Esophagus squamous epithelium (tissue), 5 donors: Measurements from ENCODE around the gene PACS2. TPM values are rescaled to one million over a fixed set of nuclear protein-coding genes. Genes with fewer than 3 reads are reported as not detected.

ENCODE experiments used
- DNase-seq: peaks from one replicate; lab custom pipeline; 2025; lab: John Stamatoyannopoulos, UW
- H3K27ac ChIP-seq, 4 donors: fragments of 200-600 bp; sonication (generic); one replicate each; pipeline ENCODE4 v1.5.1; 2016 to 2019; ENCODE audit warnings: mild to moderate bottlenecking in 1 of 4
- H3K27me3 ChIP-seq, 4 donors: fragments of 200-600 bp; sonication (generic); 1 replicate in 3 of 4; 2 replicates in 1 of 4; pipeline versions ENCODE4 v1.5.1 to v1.6.0; 2017 to 2021; ENCODE audit warnings: antibody characterized with exemption in 1 of 4
- H3K36me3 ChIP-seq, 3 donors: fragments of 200-600 bp; sonication (generic); one replicate each; pipeline ENCODE4 v1.5.1; 2016 to 2019
- H3K4me1 ChIP-seq, 3 donors: fragments of 200-600 bp; sonication (generic); one replicate each; pipeline ENCODE4 v1.5.1; 2017 to 2019
- H3K4me3 ChIP-seq, 4 donors: fragments of 200-600 bp; sonication (generic); 1 replicate in 3 of 4; 2 replicates in 1 of 4; pipeline ENCODE4 v1.5.1; 2016 to 2019; ENCODE audit warnings: mild to moderate bottlenecking in 2 of 4, moderate library complexity in 1 of 4
- H3K9me3 ChIP-seq, 3 donors: fragments of 200-600 bp; sonication (generic); one replicate each; pipeline ENCODE4 v1.5.1; 2016 to 2019
- POLR2A ChIP-seq, 4 donors: fragments of 450-650 bp; IDR thresholded peaks; one replicate each; pipeline ENCODE4 v1.6.1; 2017; ENCODE audit warnings: antibody characterized with exemption in 4 of 4, mild to moderate bottlenecking in 4 of 4, moderate library complexity in 3 of 4
- WGBS, 2 donors: methylation state at CpG; one replicate each; pipeline ENCODE4 v1.1.5; 2018; 5-methylcytosine and 5-hydroxymethylcytosine counted together
- intact Hi-C: fragments of 100-400 bp; cut with DNase I; formaldehyde crosslinking; loops from one replicate; pipeline ENCODE4 v1.15.0; 2022
- total RNA-seq, 4 donors: library from RNA; depleted of rRNA; stranded (reverse); fragments of >200 nt; gene quantifications; one replicate each; pipeline ENCODE4 v1.1.0, GENCODE V29; 2016
- TF ChIP-seq, protein P1 (sequence below), 6 experiments: fragments of 450-650 bp in 4 of 6; fragments of 200-600 bp in 2 of 6; sonication (generic) in 2 of 6; IDR thresholded peaks; one replicate each; pipeline ENCODE4 v1.5.1; 2016 to 2019; ENCODE audit warnings: antibody characterized with exemption in 6 of 6, mild to moderate bottlenecking in 4 of 6, moderate library complexity in 4 of 6
- donor health status: DM: yes; HTN: yes; CAD: no.

PACS2 gene
- total RNA-seq, 4 donors from 2014 or later: 20.2 to 42.3 (median 30.9) TPM

DNA sequence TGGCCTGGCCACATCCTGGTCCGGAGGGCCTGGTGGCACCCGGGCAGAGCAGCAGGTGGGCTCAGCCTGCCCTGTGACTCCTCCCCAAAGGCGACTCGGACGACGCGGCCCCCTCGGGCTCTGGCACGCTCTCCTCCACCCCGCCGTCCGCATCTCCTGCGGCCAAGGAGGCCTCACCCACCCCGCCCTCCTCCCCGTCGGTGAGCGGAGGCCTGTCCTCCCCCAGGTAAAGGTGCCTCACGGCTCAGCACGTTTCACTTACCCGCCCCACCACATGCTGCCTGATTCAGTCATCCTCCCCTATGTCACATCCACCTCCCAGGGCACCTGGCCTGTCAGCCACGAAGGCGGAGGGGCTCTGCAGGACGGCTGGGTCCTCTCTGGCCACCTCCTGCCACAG, 77.0 kb downstream of the PACS2 start:
- Histone ChIP-seq H3K4me3 (no peak overlapping the region), H3K27me3 (no peaks in the 10 kb centered on the region), H3K4me1 (peaks cover 7 to 29% (median 10%) of the 10 kb centered on the region in 3 donors), H3K27ac (no peak overlapping the region), H3K36me3 (peaks cover 0 to 67% (median 0%) of the 10 kb centered on the region in 3 donors), H3K9me3 (no peaks in the 10 kb centered on the region)
- no peak for TF ChIP-seq POLR2A (IDR thresholded peaks at IDR 0.05)
- TF ChIP-seq, protein P1, sequence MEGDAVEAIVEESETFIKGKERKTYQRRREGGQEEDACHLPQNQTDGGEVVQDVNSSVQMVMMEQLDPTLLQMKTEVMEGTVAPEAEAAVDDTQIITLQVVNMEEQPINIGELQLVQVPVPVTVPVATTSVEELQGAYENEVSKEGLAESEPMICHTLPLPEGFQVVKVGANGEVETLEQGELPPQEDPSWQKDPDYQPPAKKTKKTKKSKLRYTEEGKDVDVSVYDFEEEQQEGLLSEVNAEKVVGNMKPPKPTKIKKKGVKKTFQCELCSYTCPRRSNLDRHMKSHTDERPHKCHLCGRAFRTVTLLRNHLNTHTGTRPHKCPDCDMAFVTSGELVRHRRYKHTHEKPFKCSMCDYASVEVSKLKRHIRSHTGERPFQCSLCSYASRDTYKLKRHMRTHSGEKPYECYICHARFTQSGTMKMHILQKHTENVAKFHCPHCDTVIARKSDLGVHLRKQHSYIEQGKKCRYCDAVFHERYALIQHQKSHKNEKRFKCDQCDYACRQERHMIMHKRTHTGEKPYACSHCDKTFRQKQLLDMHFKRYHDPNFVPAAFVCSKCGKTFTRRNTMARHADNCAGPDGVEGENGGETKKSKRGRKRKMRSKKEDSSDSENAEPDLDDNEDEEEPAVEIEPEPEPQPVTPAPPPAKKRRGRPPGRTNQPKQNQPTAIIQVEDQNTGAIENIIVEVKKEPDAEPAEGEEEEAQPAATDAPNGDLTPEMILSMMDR (IDR thresholded peaks at IDR 0.05): no peak
- intact Hi-C loops: no loop called here
- DNase-seq: no peak
- WGBS, 2 donors: 87% methylated on average over 15 of the region's 23 CpGs; no CpG with 5 or more reads in 1 of the 2 donors

DNA sequence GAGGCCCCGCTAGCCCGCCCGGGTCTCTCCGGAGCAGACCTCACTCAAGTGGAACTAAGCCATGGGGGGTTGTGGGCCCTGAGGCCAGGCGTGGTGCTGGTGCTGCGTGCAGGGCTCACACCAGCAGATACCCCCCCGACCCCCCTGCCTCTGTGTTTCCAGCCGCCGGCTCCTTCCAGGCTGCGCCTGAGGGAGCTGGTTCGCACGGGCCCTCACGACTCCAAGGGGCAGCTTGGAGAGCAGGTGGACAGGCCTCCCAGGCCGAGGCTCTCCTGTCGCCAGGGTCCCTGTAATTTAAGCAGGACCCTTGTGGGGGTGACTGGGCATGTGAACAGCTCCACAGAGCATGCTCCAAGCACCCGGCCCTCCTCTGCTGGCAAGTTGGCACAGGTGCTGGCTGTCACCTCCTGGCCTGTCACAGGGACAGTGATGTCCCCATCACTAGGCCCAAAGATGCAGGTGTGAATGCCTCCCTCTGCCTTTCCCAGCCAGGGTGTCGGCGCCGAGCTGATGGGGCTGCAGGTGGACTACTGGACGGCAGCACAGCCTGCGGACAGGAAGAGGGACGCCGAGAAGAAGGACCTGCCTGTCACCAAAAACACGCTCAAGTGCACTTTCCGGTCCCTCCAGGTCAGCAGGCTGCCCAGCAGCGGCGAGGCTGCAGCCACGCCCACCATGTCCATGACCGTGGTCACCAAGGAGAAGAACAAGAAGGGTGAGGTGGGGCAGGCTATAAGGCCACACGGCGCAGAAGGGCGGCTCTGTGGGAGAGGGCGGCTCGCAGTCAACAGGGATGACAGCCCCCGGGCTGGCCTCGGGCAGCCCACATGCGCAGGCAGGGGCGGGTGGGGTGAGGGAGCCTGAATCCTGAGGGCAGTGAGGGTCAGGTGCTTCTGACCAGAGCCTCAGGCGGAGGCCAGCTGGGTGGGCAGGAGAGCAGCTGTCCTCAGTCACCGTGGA, 77.9 kb downstream of the PACS2 start:
- 93% methylated on average over 11 of the region's 40 CpGs; no CpG with 5 or more reads in 1 of the 2 donors for WGBS, 2 donors
- H3K9me3 ChIP-seq: no peaks in the 10 kb centered on the region
- TF ChIP-seq, protein P1 (IDR thresholded peaks at IDR 0.05): no peak

DNA sequence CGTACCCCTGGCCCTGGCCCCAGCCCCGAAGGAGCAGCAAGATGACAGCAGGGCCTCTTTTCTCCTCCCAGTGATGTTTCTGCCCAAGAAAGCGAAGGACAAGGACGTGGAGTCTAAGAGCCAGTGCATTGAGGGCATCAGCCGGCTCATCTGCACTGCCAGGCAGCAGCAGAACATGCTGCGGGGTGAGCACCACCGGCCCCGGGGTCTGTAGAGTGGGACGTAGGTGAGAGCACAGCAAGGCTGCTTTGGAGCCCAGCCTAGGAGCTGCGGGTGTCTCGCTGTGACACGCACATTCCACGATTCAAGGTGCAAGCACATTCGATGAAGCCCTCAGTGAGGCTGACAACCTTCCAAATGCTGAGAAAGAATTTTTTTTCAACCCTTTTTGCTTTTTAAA, 78.6 kb downstream of the PACS2 start:
- Histone ChIP-seq H3K4me1 (peaks cover 12 to 36% (median 14%) of the 10 kb centered on the region in 3 donors), H3K27ac (no peak overlapping the region), H3K36me3 (peaks cover 0 to 51% (median 0%) of the 10 kb centered on the region in 3 donors), H3K27me3 (no peaks in the 10 kb centered on the region), H3K9me3 (no peaks in the 10 kb centered on the region), H3K4me3 (no peak overlapping the region)
- intact Hi-C loops: no loop called here
- no peak for TF ChIP-seq POLR2A (IDR thresholded peaks at IDR 0.05)
- TF ChIP-seq, protein P1 (IDR thresholded peaks at IDR 0.05): no peak
- no peak for DNase-seq
- WGBS, 2 donors: 86 to 95% methylated on average over 11 of the region's 14 CpGs

More for the DNA sequence above, 77.9 kb downstream of the PACS2 start:
- no peak for DNase-seq
- H3K4me1 ChIP-seq: peaks cover 7 to 29% (median 10%) of the 10 kb centered on the region in 3 donors
- no peaks in the 10 kb centered on the region for H3K27me3 ChIP-seq
- no peak overlapping the region for H3K27ac ChIP-seq
- peaks cover 0 to 58% (median 0%) of the 10 kb centered on the region in 3 donors for H3K36me3 ChIP-seq
- intact Hi-C loops: no loop called here
- H3K4me3 ChIP-seq: no peak overlapping the region

DNA sequence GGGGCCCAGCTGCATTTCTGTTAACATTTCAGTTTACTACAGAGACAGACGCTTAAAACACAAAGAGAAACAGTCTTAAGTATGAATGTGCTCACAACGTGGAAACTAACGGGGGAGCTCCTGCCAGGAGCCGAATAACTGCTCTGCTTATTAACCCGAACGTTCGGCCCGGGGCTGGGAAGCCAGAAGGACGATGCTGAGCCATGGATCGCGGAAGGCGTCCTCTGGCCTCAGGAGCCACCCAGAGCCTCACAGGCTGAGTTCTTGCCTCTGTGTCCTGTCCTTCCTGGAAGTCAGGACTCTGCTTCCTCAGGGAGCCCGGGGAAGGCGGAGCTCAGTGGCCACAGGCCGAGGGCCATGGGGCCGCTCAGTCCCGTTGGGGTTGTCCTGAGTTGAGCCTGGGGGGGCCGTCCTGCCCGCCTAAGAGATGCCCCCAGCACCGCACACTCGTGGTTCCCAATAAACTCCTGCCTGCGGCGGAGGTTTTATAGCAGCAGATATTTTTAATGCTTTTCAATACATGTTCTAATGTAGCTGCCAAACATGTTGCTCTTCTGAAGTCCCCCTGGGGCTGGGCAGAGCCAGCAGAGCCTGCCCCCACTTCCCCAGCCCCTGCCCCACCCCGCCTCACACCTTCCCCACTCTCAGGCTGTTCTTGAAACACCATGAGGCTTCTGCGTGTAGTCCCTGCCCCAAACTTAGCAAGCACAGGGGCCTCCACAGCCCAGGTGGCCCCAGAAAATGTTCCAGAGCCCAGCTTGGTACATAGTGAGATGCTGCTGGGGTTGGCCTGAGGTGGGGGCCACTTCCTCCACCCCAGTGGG, 80.4 kb downstream of the PACS2 start:
- Histone ChIP-seq H3K27ac (no peak overlapping the region), H3K36me3 (peaks cover 0 to 52% (median under 1%) of the 10 kb centered on the region in 3 donors), H3K9me3 (no peaks in the 10 kb centered on the region), H3K4me3 (no peak overlapping the region), H3K4me1 (peaks cover 19 to 38% (median 22%) of the 10 kb centered on the region in 3 donors), H3K27me3 (no peaks in the 10 kb centered on the region)
- no peak for TF ChIP-seq POLR2A (IDR thresholded peaks at IDR 0.05)
- TF ChIP-seq, protein P1 (IDR thresholded peaks at IDR 0.05): no peak
- DNase-seq: no peak
- intact Hi-C loops: no loop called here
- WGBS, 2 donors: 87 to 88% methylated on average over 13 to 17 of the region's 25 CpGs
